ENCODE results near the gene KRT27.
A peak's percentile ranks its signal among the peaks of the same experiment; 100 is the strongest.
"Not testable (repeated sequence)": the region's sequence is repeated elsewhere in the genome, so short reads cannot be mapped to it uniquely, and the experiment has no call there.

Gene KRT27

GRCh38 chr17:40782450-40782849, at the start of gene KRT27:
KRT27 (minus strand) TSS chr17:40782550; CDS start chr17:40782493, 57 bp downstream.
- DNase-seq = no peak

GRCh38 chr17:40830085-40830776, 47.9 kb upstream of the KRT27 start:
- no peak for DNase-seq

GRCh38 chr17:40828454-40829044, 46.2 kb upstream of the KRT27 start:
- DNase-seq = no peak

GRCh38 chr17:40827746-40828453, 45.5 kb upstream of the KRT27 start:
- DNase-seq = no peak

GRCh38 chr17:40825599-40825998, 43.2 kb upstream of the KRT27 start:
- DNase-seq = no peak

- DNase-seq = no peak
Observed at GRCh38 chr17:40824015-40824832, 41.9 kb upstream of the KRT27 start.

- DNase-seq = no peak
Observed at GRCh38 chr17:40822132-40822812, 39.9 kb upstream of the KRT27 start, which contains the start of gene KRT10. KRT10 (minus strand) TSS chr17:40822614; CDS start chr17:40822585, 29 bp downstream.

GRCh38 chr17:40821536-40821935, 39.2 kb upstream of the KRT27 start:
- no peak for DNase-seq

GRCh38 chr17:40820228-40820838, 38.0 kb upstream of the KRT27 start:
- no peak for DNase-seq

- DNase-seq = no peak
Observed at GRCh38 chr17:40819528-40820125, 37.3 kb upstream of the KRT27 start.

- peak; percentile 76 to 79 for DNase-seq
Observed at GRCh38 chr17:40818733-40819527, 36.6 kb upstream of the KRT27 start.

- DNase-seq = no peak
Observed at GRCh38 chr17:40818343-40818732, 36.0 kb upstream of the KRT27 start.

GRCh38 chr17:40817103-40817682, 34.8 kb upstream of the KRT27 start:
- DNase-seq = no peak

- no peak for DNase-seq
Observed at GRCh38 chr17:40816569-40816968, 34.2 kb upstream of the KRT27 start.

- DNase-seq = no peak
Observed at GRCh38 chr17:40815381-40815780, 33.0 kb upstream of the KRT27 start.

GRCh38 chr17:40814657-40815056, 32.3 kb upstream of the KRT27 start:
- not testable (repeated sequence) for DNase-seq

- DNase-seq = no peak
Observed at GRCh38 chr17:40813804-40814203, 31.5 kb upstream of the KRT27 start.

GRCh38 chr17:40812639-40813038, 30.3 kb upstream of the KRT27 start:
- no peak for DNase-seq

- no peak for DNase-seq
Observed at GRCh38 chr17:40810494-40810893, 28.1 kb upstream of the KRT27 start.

- DNase-seq = no peak
Observed at GRCh38 chr17:40809721-40810421, 27.5 kb upstream of the KRT27 start.
